GM18508 (cell line): ENCODE measurements around the gene CDYL.

Source experiments
- ATAC-seq: cut with Tn5 transposase; IDR thresholded peaks from one replicate; pipeline ENCODE4 v1.9.1; 2021; ENCODE audit warnings: moderate number of reproducible peaks; ENCODE audit not compliant: insufficient read depth, unreplicated experiment

CDYL gene

DNA sequence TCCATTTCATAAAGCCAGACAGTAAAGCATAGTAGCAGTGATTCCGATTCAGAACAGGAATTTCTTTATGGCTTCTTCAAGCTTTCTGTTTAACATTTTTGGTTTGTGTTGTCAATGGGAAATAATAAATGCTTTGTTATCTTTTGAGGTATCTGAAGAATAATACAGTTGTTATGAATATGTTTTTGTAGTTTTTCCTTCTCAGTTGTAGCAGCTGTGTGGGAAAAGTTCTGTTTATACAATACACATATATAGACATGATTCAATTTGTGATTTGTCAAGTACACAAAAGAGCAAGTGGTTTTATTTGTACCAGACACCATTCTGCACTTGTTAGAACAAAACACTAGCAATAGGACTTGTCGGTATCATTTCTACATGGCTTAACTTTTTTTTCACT, 96.6 kb downstream of the CDYL start:
- no peak for ATAC-seq

DNA sequence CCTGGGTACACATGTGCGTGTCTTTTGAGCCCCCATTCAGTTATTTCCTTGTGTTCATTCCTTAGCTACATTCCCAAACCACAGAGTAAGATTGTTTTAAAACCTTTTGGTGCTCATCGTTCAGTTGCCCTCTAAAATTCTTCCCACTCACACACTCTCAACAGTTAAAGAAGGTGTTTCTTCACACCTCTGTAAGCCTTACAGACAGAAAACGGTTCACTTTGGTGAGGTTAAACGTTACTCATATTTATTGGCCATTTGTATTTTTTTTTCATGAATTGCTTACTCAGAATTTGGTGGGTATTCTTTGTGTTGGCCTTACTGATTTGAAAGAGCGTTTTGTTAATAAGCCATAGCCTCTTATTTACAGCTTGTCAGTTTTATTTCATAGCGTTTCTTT, 97.7 kb downstream of the CDYL start:
- ATAC-seq = no peak

DNA sequence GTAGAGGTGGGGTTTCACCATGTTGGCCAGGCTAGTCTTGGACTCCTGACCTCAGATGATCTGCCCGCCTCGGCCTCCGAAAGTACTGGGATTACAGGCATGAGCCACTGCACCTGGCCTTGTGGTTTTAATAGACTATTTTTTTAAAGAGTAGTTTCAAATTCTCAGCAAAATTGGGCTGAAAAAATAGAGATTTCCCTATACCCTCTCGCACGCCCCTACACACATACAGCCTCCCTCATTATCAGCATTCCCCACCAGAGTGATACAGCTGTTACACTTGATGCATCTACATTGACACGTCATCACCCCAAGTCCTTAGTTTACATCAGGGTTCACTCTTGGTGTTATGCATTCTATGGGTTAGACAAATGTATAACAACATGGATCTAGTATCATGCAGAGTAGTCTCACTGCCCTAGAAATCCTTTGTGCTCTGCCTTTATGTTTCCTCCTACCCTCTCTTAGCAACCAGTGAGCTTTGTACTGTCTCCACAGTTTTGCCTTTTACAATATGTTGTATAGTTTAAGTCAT, 103.6 kb downstream of the CDYL start:
- ATAC-seq = no peak

DNA sequence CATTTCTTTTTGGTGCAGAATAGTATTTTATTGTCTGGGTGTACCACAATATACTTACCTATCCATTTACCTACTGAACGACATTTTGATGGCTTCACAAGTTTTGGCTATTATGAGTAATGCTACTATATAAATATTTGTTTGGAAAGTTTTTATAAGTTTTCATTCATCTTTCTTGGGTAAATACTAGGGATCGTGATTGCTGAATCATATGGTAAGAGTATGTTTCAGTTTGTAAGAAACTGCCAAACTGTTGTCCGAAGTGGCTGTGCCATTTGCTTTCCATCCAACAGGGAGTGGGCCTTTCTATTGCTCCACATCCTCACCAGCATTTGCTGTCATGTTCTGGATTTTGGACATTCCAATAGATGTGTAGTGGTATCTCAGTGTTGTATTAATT, 104.2 kb downstream of the CDYL start:
- no peak for ATAC-seq

DNA sequence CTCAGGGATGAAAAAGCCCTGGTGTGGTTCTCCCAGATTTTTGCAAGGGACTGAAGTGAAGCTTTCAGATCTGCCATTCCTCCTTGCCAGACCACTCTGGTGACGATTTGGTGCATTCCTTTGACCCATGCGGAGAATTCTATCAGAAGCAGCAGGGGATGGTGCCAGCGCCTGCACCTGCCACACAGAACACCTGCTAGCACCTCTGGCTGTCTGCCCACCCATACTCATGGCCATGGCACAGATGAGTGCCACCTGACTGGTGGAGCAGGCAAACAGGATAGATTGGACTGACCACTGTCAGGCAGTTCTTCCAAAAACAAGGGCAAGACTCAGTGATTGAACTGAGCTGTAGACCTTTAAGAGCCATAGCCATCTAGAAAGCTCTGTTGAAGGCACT, 107.1 kb downstream of the CDYL start:
- no peak for ATAC-seq

DNA sequence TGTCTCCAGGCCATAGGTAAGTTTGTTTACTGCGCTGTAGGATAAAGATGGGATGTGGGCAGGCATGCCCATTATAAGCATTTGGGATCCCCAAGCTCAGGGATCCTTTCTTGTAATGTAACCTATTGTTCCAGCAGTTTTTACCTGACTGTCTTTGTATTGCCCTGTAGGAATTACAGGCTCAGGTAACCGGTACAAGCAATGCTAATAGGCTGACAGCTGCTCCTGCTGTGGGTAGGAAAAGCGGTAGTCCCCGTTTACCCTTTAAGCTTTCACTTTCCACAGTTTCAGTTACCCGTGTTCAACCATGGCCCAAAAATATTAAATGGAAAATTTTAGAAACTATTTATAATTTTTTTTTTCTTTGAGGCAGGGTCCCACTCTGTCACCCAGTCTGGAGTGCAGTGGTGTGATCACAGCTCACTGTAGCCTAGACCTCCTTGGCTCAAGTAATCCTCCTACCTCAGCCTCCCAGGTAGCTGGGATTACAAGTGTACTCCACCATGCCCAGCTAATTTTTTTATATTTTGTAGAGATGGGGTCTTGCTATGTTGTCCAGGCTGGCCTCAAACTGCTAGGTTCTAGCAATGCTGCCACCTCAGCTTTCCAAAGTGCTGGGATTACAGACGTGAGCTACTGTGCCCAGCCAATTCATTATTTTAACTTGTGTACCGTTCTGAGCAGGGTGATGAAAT, 108.6 kb downstream of the CDYL start:
- ATAC-seq = no peak

DNA sequence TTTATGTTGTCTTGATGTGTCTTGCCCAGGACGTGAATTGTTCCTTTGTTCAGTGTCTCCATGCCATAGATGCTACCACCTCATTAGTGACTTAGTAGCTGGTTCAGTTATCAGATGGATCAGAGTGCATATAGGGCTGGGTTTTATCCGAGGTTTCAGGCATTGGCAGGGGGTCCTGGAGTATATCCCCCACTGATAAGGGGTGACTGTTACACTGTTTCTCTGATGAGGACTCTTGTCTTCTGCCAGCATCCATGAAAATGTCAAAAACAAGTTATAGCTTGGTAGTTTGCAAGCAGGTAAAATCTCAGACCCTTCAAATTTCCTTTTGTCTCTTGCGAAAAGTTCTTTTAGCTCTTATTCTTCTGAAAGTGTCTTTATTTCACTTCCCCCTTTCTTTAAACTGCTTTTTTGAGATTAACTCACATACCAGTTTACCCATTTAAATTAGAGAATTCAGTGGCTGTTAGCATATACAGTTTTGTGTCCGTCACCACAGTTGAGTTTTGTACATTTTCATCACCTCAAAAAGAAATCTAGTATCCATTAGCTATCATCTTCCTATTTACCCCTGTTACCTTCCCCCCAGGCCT, 109.2 kb downstream of the CDYL start:
- ATAC-seq = no peak

DNA sequence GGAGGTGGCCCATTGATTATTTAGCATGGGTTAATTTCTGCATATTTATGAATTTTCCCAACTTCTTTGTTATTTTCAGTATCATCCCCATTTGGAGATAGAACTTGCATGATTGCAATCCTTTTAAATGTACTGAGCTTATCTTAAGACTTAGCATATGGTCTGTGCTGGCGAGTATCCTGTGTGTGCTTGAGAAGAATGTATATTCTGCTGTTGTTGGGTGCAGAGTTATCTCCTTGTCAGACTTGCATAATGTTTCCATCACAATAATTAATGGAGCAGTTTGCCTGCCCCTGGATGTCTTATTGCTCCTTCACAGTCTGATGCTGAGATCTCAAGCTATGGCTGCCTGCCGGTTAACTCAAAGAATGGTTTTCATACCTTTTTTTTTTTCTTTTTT, 112.6 kb downstream of the CDYL start:
- no peak for ATAC-seq

DNA sequence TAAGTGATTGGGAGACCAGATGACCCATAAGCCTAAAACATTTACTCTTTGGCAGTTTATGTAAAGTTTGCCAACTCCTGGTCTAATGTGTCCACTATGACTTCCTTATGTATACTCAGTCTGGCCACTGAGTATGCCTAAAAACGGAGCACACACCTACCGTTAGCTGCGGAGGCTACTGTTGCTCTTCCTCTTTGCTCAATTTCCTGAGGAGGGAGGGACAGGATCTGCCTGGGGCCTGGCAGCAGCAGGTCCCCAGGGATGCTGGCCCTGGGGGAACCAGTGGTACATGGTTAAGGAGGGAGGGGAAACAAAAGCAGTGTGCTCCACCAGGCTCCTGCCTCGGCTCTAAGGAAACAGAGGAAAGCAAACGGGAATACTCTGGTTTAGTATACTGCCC, 113.5 kb downstream of the CDYL start:
- ATAC-seq = no peak

DNA sequence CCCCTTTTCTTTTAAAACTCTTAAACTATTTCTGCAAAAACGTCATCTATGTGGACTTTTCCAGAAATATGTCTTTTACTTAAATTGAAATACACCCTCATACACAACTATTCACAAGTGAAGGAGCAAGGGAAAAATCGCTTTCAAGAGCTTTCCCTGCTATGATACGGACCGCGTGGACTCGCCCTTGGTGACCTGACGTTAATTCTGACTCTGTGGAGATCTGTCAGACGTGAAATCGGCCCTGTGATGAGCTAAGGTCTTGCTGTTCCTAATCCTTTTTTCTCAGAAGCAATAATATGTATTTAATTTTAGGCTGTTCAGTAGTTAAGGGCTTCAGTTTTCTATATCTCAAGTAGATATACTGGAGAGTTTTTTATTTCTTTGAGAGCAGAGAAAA, 114.0 kb downstream of the CDYL start:
- no peak for ATAC-seq

DNA sequence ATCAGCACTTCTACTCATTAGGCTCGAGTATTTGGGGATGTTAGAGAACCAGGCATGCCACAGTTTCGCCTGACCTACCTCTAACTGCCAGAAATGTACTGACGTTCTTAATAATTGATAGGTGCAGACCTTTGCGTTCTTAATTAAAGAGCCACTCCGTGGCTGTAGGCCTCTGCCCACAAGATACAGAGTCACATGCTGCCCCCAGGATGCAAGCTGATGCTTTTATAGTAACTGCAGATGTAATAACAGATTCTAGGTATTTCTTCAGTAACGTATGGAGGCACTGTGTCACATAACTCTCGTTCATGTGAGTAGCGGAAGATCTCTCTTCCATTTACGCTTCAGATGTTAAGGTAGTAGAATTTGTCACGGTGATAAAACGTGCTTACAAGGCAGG, 114.4 kb downstream of the CDYL start:
- no peak for ATAC-seq

DNA sequence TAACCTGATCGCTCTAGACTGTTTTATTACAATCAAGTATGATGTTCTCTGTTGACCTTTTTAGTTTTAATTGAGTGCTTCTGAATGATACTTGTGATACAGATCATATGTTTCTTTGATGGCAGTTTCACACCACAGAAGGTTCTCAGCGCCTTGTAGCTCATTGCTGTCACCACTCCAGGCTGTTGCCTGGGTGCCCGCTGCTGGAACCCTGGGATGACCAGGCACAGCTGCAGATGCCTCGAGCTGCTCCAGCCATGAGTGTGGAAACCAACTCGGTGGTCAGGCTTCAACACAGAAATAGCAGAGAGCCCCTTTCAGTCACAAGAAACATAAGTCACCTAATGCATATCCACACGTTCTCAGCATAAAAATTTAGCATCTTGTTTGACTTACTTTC, 114.9 kb downstream of the CDYL start:
- ATAC-seq = no peak

DNA sequence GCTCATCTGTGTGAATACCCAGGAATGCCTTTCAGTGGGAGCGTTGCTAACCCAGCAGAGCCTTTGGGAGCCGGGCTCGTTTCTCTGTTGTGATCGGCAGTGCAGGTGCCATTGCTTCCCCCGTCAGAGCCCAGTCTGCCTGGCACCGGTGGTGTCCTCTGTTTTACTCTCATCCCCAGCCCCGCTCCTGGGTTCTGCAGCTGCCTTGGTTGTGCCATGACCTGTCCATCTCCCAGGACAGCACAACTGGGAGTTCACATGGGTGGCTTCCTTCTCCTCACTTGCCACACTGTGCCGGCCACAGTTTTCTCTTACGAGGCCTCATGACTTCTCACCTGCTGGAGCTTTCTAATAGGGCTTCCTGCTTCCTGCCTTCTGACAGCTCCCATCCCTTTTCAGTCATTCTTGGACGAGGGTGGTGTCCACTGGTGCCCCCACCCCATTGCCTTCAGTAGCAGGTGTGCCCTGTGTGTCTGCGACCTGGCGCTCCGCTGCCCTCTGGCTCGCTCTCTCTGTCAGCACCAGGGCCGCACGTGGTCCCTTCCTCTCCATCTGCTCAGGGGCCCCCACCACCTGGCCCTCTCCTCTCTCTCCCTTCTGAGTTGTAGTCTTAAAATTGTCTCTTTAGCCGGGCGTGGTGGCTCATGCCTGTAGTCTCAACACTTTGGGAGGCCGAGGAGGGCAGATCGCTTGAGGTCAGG, 116.7 kb downstream of the CDYL start:
- no peak for ATAC-seq

DNA sequence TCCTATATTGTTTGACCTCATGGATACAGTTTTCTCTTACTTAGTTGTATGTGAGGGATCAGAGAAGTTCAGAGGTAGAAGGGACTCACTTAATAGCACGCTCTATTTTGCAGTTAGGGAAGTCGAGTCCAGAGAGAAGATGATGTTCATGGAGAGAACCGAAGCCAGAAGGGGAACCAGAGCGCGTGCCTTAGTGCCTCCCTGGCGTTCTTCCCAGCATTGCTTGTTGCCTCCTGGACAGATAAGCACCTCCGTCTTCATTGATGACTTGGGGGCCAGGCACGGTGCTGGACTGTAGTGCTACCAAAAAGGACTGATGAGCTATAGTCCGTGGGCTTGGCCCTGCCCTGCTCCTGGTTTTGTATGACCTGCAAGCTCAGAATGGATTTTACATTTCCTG, 117.8 kb downstream of the CDYL start:
- ATAC-seq = no peak

DNA sequence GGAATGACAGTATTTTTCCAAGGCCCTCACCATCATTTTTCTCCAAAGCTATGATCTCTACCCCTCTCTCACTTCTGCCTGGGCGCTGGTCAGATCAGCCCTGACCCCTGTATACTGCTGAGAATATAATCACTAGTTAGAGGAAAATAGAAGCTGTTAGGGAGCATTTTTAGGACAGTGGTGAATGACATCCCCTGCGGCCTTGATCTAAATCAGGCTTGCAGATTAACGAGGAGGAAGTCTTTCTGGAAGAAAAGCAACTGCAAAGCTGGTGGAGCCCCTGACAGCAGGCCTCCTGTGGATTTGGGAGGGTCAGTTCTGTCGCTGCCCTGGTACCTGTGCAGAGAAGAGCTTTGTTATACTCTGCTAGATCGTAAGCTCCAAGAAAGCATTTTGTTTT, 119.8 kb downstream of the CDYL start:
- no peak for ATAC-seq

DNA sequence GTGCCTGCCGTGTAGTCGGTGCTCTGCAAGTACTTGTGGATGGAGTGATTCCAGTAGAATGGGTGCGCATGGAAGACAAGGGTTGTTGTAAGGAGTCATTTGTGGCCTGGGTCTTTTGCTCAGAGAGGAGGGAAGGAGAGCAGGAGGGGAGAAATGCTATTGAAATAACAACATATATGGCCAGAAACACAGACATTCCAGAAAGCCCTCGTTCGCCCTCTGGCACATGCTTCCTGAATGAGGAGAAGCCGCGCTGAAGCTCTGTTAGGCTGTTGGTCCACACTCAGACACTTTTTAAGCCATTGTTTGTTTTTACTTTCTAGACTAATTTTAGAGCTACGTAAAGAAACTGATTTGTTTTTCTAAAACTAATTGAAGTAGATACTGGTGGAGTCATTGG, 120.2 kb downstream of the CDYL start:
- ATAC-seq = no peak

DNA sequence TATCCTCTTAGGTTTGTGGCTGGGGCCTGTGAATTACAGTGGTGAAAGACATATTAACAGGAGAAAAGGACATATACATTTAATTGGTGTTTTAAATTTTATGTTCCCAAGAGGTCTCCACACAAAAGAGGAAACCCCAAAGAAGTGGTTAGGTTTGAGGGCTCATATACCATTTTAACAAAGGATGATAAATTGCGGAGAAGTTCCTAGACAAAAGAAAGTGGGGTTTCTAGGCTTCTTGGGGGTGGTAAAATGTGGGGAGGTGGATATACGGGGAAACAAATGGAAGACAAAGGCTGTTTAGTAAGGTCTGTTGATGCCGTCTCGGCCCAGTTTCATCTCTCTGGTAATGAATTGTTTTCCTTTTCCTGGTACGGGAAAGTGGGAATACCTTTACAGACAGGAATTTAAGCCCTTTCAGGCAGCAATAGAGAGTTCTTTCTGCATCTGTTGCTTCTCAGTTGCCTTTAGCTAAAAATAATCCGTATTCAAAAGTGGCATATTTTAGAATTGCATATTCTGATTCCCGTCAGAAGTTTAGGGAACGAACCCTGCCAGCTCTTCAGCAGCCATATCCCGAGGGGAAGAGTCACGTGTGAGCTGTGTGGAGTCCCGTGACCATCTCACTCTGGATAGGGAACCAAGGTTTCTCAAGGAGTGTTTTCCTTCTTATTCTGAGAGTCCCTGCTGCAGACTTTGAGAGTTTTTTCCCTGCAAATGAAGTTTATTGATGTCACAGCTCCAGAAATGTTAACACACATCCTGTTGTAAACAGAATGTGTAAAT, 123.2 kb downstream of the CDYL start:
- ATAC-seq = no peak

DNA sequence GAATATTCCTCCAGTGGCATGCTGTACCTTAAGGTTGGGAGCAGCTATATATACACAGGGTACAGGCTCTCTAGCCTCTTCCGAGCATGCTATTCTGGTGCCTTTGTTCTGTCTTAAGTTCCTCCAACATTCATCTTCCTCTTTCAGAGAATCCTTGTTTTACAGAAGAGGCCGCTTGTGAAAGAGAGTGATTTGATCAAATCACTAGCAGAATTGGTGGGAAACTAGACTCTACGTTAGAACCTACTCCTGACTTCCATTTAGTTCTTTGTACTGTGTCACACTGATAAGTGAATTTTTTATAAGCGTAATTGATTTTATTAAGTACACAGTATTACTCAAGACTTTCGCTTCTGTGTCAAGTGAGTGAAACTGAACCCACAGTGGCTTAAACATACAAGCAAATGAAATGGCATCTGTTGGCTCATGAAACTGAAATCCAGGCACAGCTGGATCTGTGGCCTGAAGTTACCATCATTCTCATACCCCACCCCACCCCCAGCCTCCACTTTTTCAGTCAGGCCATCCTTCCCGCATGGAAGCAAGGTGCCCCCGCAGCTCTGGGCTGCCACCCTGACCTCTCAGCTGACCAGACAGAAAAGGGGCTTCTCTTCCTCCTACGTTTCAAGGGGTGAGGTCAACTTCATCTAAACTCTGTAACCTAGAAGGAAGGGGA, 125.3 kb downstream of the CDYL start:
- ATAC-seq = no peak

DNA sequence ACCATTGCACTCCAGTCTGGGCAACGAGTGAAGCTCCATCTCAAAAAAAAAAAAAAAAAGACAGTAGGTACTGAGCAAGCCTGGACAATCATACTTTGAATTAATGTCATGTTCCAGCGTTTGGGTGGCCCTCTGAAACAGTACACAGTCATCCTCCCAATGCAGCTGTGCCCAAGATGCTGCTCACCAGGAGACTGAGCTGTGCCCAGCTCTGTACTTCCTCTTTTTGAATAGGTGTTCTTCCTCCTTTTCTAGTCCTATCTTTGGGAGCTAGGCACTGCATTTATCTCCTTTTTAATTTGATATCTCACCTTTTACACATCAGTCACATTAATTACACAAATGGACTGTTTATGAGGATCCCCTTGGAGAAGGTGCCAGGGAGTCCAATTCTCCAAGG, 126.2 kb downstream of the CDYL start:
- ATAC-seq = no peak

DNA sequence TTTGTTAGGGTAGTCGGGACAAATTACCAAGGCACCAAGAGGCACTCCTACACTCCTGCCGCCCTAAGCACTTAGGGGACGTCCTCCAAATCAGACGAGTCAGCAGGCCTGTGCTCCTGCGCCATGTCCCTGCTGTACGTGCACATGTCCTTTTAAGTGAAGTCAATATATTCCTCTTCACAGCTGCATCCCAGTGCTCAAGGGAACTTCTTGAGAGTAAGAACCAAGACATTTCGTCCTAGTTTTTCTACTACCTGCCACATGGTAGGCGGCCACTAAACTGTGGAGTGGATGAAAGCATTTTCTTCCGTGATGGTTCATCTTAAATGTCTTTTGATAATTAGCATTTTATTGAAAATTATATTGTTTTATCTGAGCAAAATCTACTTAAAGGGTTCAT, 126.9 kb downstream of the CDYL start:
- no peak for ATAC-seq
